GM13976 (cell line): ENCODE data around the gene CTAG1B.

Source experiments
- DNase-seq: peaks from one replicate; pipeline ENCODE4 v3.0.0; 2012; ENCODE audit warnings: low spot score
- in situ Hi-C: fragments of 300-500 bp; cut with MboI; formaldehyde crosslinking; loops from one replicate; pipeline ENCODE4 v1.12.0; 2022; ENCODE audit warnings: low sequenced_read_pairs, mixed read lengths, inconsistent platforms; ENCODE audit not compliant: unreplicated experiment
- TF ChIP-seq, protein P1 (sequence below): IDR thresholded peaks from 2 replicates; pipeline ENCODE4 v1.5.1; 2012; ENCODE audit warnings: borderline replicate concordance, mild to moderate bottlenecking; ENCODE audit not compliant: insufficient read depth; ENCODE audit errors: extremely low read depth, missing control alignments, control extremely low read depth

Gene CTAG1B

DNA sequence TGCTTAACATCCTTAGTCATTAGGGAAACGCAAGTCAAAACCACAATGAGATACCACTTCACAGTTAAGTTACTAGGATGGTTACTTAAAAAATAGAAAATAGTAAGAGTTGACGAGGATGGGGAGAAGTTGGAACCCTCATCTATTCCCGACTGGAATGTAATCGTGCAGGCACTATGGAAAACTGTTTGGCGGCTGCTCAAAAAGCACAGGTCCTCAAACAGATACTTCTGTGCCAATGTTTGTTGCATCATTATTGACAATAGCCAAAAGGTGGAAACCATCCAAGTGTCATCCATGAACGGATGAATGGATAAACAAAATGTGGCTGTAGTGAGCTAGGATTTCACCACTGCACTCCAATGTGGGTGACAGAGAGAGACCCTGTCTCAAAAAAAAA is 11.7 kb downstream of the CTAG1B start:
- TF ChIP-seq, protein P1, sequence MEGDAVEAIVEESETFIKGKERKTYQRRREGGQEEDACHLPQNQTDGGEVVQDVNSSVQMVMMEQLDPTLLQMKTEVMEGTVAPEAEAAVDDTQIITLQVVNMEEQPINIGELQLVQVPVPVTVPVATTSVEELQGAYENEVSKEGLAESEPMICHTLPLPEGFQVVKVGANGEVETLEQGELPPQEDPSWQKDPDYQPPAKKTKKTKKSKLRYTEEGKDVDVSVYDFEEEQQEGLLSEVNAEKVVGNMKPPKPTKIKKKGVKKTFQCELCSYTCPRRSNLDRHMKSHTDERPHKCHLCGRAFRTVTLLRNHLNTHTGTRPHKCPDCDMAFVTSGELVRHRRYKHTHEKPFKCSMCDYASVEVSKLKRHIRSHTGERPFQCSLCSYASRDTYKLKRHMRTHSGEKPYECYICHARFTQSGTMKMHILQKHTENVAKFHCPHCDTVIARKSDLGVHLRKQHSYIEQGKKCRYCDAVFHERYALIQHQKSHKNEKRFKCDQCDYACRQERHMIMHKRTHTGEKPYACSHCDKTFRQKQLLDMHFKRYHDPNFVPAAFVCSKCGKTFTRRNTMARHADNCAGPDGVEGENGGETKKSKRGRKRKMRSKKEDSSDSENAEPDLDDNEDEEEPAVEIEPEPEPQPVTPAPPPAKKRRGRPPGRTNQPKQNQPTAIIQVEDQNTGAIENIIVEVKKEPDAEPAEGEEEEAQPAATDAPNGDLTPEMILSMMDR: no peak
- in situ Hi-C loops: no loop called here
- DNase-seq: no peak

DNA sequence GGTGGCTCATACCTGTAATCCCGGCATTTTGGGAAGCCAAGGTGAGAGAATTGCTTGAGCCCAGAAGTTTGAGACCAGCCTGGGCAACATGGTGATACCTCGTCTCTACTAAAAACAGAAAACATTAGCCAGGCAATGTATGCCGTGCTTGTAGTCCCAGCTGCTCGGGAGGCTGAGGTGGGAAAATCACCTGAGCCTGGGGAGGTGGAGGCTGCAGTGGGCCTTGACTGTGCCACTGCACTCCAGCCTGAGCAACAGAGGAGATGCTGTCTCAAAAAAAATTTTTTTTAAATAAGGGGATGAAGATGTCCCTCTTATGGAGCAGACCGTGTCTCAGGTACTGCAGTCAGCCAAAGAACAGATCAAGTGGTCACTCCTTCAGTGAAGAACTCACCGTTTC is 13.5 kb downstream of the CTAG1B start:
- TF ChIP-seq, protein P1: no peak
- in situ Hi-C loops: no loop called here
- DNase-seq: no peak

DNA sequence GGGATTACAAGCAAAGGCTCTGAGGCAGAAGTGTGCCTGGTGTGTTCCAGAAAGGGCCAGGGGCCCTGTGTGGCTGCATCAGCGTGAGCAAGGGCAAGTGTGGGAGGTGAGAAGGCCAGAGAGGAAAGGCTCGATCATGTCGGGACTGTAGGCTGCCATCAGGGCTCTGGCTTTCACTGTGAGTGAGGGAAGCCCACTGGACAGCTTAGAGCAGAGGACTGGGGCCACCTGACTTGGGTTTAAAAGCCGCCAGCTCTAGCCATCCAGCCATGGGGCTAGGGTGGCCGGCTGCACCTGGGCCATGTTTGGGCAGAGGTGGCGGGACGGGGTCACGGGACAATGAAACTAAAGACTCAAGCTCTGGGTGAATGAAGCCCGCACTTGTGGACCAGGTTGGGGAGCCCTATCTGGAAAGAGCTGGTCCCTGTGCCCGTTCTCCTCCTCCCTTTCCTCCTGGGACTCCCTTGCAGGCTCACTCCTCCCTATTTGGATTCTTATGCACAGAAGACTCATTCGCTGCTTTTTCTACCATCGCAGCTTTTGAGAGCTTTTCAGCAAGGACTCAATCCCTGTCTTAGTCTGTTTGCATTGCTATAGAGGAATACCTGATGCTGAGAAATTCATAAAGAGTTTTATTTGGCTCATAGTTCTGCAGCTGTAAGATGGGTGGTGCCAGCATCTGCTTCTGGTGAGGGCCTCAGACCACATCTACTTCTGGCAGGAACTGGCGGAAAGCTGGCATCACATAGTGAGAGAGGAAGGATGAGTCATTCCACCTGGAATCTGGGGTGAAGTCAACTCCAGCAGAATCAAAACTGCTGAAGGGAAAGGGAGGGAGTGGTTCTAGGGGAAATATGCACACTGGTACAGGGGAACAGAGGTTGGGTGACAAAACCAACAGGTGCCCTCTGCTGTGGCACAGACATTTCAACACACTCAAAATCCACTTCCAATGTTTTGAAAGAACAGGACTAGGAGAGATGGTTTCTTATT is 15.3 kb downstream of the CTAG1B start:
- TF ChIP-seq, protein P1: no peak
- in situ Hi-C loops: no loop called here
- no peak for DNase-seq

DNA sequence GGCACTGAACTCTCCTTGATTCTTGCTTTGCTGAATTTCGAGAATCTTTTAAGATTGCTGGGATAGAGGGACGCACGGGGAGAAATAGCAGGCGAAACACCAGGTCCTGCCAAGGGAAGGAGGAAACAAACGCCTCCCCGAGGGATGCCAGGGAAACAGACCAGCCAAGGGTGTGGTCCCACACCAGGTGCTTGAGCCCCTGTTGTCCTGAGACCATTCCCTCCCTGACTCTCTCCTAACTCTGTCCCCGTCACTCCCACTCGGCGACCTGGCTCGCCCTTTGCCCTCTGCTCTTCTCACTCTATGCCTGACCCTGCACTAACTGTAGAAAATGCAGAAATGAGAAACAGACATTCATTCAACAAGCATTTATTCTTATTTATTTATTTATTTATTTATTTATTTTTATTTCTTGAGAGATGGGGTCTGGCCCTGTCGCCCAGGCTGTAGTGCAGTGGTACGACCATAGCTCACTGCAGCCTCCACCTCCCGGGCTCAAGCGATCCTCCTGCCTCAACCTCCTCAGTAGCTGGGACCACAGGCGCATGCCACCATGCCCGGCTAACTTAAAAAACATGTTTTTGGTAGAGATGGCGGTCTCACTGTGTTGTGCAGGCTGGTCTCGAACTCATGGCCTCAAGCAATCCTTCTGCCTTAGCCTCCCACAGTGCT is 16.2 kb downstream of the CTAG1B start:
- TF ChIP-seq, protein P1: no peak
- in situ Hi-C loops: no loop called here
- no peak for DNase-seq

DNA sequence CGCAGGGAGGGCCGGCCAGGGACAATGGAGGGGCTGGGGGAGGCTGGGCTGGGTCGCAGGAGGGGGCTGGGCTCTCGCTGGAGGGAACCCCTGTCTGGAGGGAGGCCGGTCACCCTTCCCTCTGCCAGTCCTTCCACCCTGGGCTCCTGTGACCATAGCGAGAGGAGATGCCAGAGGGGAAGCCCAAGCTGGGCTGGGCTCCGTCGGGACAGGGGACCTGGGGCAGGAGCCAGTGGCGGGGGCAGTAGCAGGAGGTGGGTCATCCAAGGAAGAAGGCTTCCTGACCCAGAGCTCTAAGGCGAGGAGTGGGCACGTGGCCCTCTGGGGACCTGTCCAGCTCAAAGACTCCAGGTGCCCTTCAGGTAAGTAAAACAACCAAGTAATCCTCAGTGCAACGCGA is 16.9 kb downstream of the CTAG1B start:
- no peak for DNase-seq
- TF ChIP-seq, protein P1: no peak
- in situ Hi-C loops: no loop called here

DNA sequence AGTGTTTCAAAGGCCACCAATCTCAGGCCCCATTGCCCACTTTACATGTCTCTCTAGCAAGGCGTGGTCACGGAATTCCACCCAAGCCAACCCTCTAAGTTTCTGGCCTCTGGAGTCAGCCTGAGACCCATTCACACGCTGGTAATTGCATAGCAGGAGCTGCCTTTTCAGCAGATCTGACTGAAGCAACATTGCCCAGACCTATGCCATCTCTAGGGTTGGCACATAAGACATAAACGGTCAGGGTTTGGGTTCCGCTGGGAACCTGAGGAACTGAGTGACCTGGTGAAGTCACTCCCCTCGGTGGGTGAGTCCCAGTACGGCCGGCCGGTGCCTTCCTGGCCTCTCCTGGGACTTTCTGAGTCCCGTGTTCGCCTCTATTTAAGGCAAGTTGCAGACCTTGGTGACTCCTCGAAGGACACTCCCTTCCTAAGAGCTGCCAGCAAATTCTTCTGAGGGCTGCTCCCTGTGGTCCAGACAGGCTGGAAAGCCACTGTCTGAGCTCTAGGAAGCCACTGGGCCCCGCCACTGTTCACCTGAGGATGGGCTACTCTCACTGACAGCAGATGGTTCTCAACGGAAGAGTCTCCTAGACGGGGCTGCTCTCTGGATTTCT is 18.2 kb downstream of the CTAG1B start:
- no peak for DNase-seq
- TF ChIP-seq, protein P1: no peak
- in situ Hi-C loops: no loop called here
